HG03342 (cell line): ENCODE measurements around the gene CREB5.

Experiments
- ATAC-seq: cut with Tn5 transposase; IDR thresholded peaks from one replicate; pipeline ENCODE4 v1.9.1; 2021; ENCODE audit warnings: mild to moderate bottlenecking, moderate library complexity; ENCODE audit not compliant: unreplicated experiment

The CREB5 gene

GRCh38 chr7:28700790-28701203 lies 288.5 kb downstream of the CREB5 start:
- no peak for ATAC-seq

GRCh38 chr7:28701731-28702130 lies 289.4 kb downstream of the CREB5 start:
- ATAC-seq: no peak

- no peak for ATAC-seq
Observed at GRCh38 chr7:28702171-28702570, 289.9 kb downstream of the CREB5 start.

DNA sequence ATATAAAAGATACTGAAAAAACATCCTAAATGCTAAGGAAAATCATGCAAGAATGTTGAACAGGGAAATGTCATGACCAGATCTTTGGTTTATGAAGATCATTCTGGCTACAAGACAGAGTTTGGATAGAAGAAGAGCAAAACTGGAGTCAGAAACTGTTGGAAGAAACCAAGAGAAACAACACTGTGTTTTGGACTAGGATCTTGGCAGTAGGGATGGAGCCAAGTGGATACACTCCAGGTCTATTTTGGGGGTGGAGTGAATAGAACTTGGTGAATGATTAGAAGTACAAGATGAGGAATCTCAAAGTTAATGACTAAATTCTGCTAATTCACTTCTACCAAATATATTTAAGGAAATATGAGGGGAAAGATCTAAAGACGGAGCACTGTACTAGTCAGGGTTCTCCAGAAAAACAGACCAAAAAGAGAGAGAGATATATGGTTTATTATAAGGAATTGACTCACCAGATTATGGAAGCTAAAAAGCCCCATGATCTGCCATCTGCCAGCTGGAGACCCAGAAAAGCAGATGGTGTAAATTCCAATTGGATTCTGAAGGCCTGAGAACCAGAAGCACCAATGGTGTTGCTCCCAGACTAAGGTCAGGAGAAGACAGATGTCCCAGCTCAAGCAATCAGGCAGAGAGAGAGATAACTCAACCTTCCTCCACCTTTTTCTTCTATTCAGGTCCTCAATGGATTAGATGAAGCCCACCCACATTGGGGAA lies 290.9 kb downstream of the CREB5 start:
- no peak for ATAC-seq

- no peak for ATAC-seq
Observed at GRCh38 chr7:28704706-28705105, 292.4 kb downstream of the CREB5 start.

DNA sequence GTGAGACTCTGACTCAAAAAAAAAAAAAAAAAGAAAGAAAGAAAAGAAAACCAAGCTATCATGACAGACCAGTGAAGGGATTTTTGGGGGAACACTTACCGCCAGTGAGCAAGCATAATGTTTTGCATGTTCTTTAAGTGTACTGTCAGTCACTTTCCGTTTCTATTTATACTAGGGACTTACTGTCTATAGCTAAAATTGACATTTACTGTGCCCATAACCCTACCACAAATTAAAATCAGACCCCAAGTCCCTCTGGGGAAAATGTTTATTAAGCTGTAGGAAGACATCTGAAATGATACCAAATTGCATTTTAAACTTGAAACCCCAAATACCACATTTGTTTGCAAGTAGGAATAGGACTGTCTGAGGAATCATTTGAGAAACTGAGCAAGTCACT lies 293.0 kb downstream of the CREB5 start:
- ATAC-seq: peak; percentile 98

DNA sequence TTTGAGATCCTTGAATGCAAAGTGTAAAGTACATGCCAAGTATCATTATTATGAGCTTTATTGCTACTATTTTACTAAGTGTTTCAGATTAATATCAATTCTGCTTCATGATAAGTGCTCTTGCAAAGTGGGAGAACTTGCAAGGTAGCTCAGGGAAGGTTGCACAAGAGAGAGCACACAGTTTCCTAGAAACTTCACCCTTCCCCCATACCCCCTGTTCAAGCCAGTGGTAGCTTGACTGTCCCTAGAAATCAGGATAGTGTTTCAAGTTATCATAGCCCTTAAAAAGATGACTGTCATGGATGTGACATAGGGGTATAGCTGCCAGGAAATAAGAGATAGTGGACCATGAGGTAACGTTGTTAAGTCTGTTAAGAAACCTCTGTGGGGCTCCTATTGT lies 294.3 kb downstream of the CREB5 start:
- ATAC-seq: no peak

GRCh38 chr7:28707291-28707690 lies 295.0 kb downstream of the CREB5 start:
- no peak for ATAC-seq

DNA sequence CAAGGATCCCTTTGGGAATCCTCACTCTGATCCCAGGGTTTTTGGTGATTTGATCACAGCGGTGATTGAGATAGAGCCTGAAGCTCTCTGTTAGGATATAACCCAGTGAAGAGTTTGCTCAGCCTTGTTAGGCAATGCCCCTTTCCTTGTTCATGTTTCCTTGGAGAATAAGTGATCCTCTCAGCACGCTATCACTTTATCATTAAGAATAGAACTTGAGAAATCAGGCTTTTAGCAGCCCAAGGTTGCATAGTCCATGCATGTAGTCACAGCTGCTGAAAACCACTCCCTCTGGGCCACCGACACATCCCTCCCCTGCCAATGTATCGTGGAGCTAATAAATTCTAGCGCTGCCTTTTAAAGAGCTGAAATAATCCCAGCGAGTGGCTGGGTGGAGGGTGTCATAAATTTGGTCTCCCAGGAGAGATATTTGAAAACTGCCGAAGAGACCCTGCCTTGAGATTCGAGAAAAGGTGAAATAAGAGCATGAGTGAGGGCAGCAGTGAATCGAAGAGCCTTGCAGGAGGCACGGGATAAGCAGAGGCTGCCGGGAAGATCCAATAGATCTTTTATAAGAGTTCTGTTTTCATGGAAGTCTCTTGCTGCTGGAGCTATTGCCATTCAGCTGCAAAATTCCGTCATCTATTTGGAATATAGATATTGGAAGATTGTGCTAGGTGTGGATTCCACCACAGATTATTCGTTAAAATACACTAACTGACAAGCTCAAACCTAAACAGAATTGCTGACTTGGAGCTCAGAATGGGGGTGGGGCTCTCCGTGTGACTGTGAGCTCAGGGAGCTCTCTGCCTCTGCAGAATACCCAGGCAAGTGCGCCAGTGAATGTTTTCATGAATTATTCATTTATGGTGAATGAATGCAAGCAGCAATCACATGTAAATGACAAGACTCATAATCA lies 296.0 kb downstream of the CREB5 start:
- no peak for ATAC-seq

- no peak for ATAC-seq
Observed at GRCh38 chr7:28709748-28710147, 297.4 kb downstream of the CREB5 start.

- ATAC-seq: no peak
Observed at GRCh38 chr7:28711114-28711513, 298.8 kb downstream of the CREB5 start.

DNA sequence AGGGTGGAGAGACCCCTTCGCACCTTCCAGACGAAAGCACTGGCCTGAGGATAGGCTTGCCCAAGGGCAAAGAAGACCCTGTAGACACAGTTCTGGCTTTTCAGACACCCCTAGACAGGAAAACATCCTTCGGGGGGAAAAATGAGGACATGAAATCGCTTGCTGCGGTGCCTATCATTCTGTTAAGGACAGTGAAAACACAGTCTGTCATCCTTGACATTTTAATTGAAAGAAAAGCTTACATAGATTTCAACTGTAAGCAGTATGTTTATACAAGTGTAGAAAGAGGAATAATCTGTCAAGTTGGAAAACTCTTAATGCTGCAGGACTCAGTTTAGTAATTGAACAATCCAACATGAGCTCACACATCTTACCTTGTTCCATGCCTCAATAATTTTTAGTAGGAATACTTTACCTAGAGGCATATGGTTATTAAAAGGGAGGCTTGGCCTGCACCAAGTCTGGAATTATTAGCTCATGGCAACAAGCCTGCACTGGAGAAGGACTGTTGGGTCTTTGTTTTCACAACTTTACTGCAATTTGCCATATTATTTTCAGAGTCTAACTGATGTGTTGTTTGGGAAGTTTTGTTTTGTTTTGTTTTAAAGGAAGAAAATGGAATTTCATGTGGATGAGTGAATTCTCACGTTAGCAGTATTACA lies 302.3 kb downstream of the CREB5 start:
- no peak for ATAC-seq

DNA sequence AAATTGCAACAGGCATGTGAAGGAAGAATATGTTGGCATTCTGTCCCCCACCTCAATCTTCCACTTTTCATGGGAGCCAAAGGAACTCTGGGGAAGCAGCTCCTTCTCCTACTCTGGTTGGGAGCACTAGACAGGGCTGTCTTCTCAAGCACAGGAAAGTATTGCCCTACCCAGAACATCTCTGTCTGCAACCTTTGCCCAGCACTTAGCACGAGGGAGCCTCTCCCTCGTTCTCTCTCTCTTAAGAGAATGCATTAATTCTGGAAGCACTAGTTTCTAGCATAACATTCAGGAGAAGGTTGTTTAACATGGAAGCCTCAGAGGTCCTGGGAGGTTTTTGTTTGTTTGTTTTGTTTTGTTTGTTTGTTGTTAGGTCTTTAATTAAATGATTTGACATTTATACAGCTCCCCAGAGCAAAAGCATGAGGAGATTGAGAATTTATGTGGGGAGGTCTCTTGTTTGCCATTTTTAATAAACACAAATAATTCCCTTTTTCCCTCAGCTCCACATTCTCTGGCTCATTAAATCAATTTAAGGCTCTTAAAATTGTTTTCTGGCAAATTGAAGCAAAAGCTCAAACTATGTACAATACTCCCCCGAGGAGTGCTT lies 305.2 kb downstream of the CREB5 start:
- ATAC-seq: no peak

DNA sequence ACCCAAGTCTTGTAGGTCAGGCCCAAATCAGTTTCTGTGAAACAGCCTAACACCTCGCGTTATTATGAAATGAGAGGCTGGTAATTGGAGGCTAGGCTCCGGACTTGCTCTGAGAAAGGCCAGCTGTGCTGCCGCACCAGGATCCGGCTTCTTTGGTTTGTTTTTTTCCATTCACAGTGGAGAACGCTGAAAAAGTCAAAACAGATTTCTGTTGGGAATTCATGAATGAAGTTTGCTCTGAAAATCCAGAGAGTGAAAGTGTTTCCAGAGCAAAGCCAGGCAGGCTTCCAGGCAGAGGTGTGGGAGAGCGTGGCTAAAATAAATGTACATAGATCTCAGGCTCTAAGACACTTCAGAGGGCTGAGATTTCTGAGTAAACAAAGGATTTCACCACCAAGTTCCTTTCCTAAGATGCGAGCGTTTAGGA lies 305.8 kb downstream of the CREB5 start:
- no peak for ATAC-seq

GRCh38 chr7:28718545-28718944 lies 306.2 kb downstream of the CREB5 start:
- ATAC-seq: no peak

DNA sequence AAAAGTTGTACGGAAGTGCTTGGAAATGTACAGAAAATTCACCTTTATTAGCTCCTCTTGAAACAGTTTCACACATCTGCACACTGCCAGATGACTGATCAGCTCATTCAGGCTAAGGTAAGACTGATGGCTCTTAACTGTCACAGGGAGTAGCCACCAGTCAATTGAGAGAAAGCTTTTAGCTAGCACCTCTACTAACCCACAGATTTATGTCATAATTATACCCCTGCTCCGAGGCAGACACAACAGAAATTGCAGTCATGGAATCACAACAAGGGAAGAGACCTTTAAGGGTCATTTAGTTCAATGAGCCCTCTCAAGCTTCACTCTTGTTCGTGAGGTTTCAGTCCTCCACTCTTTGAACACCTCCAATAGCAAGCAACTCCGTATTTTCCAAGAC lies 310.4 kb downstream of the CREB5 start:
- no peak for ATAC-seq

DNA sequence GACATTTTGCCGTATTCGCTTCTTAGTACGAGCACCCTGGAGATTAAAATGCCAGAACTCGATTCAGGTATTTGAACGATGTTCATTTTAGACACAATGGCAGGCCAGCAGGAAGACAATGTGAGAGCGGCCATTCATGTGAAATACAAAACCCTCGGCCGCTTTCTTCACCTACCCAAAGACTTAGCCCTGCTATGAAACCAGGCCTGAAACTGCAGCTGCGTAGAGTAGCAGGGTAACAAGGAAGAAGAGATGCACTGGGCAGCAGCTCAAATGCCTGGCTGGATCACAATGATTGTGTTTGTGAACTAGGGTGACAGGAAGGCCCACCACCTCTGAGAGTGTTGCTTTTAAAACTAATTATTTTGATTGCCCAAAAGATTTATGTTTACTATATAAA lies 311.0 kb downstream of the CREB5 start:
- ATAC-seq: no peak

DNA sequence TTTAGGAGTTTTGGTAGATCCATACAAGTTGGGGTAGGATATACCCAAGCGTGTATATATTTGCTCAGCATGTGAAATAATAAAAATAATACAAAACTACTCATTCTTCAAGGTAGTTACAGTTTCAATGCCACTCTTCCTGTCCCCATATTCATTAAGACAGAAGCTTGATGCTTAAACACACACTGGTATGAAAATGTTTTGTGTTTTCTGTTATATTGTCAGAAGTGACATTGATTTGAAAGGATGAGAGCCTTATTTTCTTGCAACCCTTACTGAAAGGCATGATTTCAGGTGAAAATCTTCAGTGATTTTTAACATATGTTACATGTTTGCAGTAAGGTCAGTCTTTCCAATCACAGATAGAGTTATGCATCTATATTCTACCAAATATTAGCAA lies 312.2 kb downstream of the CREB5 start:
- no peak for ATAC-seq

DNA sequence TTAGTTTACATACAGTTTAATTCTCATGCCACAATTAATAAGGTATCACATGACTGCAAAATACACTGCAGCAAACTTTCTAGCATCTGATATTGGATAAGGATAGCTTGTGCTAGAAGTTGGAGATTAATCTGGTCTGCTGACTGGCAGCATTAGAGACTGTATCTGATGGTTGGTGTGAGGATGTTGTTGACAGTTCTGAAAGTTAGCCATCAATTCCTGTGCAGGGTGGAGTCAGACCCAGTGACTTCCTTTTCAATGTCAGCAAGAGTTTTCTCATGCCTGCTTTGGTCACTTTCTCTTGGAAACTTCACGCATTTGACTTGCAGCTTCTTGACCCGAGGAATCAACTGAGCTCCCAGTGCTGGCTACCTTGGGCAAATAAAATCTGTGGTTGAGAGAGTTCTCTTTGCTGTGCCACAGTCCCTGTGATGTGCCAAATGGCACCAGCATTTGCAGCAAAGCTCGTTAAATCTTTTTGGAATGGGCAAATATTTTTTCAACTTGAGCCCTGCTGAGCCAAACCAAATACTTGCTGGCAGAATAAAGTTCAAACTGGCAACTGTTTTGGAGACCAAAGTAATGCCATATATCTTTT lies 312.8 kb downstream of the CREB5 start:
- ATAC-seq: no peak

- ATAC-seq: no peak
Observed at GRCh38 chr7:28725911-28726310, 313.6 kb downstream of the CREB5 start.

- ATAC-seq: no peak
Observed at GRCh38 chr7:28726555-28726954, 314.2 kb downstream of the CREB5 start.
